Epidermal melanocyte (primary cell): ENCODE results near the gene NINJ2.
"Not testable (repeated sequence)": the region's sequence is repeated elsewhere in the genome, so short reads cannot be mapped to it uniquely, and the experiment has no call there.

ENCODE experiments used
- DNase-seq: peaks from one replicate; pipeline ENCODE4 v3.0.0; 2011; ENCODE audit warnings: low spot score; ENCODE audit not compliant: insufficient read length

NINJ2 gene

DNA sequence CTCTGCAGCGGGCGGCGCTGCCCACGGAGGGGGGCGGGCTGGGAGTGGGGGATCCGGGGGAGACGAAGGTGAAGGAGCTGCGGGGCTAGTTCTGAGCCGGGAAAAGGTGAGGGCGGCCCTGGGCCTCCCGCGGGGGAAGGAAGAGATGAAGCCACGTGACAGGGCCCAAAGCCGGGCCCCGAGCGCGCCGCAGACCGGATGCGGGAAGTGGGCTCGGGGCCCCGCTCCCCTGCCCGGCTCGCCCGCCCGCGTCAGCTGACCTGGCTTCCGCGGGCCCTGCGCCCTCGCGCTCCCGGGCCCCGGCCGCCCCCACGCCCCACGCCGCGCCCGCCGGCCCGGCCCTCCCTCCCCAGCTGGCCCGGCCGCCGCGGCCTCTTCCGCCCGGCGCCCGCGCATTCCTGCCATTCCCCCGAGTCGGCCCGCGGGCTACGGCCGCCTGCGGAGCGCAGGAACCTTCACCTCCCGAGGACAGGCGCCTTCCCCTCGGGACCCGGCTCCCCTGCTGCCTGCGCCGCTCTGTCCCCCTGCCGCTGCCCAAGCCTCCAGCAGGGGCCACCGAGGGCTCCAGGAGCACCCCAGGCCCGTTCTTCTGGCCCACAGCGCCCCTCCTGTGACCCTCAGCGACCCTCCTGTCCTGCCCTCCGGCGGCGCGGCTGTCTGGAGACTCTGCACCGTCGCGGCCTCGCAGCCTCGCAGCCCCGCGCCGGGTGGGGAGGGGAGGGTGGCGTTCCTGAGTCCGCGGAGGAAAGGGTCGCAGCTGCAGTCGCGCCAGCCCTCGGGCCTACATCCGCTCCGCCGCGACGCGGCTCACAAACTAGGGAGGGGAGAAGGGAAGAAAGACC, 20.4 kb downstream of the NINJ2 start:
- peak; percentile 65 for DNase-seq

DNA sequence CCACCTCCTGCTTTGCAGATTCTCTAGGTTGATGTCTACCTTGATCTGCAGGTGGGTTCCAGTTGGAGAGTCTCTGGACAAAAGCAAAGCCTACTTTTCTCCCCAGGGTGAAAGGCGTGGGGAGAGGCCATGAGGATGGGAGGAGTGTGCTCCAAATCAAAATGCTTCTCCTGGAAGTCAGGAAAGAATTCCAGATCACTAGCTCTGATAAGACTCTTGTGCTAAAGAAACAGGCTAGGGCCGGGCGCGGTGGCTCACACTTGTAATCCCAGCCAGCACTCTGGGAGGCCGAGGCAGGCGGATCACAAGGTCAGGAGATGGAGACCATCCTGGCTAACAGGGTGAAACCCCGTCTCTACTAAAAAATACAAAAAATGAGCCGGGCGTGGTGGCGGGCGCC, 21.9 kb downstream of the NINJ2 start:
- not testable (repeated sequence) for DNase-seq

DNA sequence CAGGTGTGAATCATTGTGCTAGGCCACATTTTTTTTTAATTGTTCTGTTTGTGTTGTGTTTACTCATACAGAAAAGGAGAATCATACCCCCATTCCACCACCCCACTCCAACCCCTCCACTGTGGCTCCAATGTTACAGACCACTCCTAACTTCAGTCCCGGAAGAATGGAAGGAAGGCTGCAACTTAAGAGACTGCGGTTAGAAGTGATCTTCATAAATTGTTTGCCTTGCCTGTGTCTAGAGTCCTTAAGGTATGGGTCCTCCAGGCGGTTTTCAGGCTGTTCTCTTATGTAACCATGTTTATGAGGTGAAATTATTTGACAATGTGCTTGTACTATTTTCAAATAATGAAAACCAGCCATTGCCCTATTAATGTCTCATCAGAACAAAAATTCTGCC, 22.5 kb downstream of the NINJ2 start:
- DNase-seq, result no peak

DNA sequence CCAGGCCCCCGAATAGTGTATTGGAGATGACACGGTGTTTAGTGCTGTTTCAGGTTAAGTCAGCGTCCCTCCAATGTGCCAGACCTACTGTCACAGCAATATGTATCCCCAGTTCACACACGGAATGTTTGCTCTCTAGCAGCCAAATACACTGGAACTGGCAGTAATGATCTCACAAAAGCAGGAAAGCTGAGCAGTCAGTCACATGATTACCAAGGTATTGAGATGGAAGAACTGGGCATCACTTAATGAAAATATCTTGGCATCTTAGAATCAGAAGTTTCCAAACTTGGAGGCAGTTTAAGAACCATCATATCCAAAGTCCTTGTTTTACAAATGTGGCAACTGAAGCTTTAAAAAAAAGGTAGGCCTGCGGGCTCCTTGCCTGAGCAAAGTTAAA, 23.3 kb downstream of the NINJ2 start:
- DNase-seq, result no peak

DNA sequence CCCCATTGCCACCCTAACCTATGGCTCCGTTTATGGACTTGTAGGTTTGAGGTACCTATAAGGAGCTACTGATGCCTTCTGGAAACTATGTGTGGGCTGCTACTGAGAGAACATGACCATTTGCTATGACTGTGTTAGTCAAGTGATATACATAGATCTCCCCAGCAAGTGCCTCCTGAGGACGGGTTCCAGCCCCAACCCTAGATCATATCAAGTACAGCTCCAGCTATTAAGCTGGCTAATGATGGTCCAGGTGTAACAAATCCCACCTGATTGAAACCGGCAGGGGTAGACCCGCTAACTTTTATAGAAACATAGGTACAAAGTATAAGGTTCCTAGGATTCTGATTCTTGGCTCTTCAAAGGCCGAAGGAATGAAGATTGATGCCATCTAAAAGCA, 23.7 kb downstream of the NINJ2 start:
- no peak for DNase-seq

DNA sequence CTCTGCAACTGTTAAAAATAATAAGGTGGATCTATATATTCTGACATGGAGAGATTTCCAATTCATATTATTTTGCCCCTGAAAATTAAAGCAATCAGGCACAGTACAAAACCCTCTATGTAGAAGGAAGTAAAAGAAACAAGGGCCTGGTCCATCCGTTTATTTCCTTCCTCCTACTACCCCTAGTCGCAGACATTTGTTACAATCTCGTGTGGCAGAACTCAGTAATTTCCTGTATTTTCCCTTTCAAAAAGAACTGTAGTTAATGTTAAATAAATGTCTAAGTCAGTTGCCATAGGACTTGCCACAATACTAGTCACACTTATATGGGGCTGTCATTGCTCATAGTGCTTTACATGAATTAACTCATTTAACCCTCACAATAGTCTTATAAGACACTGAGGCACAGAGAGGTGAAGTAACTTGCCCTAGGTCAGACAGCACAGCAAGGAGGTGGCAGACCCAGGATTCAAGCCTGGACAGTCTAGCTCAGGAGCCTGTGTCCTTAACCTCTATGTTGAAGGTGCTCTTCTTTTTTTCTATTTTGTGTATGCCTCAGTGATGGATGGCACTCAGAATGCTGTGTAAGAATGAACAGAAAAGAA, 24.2 kb downstream of the NINJ2 start:
- no peak for DNase-seq

DNA sequence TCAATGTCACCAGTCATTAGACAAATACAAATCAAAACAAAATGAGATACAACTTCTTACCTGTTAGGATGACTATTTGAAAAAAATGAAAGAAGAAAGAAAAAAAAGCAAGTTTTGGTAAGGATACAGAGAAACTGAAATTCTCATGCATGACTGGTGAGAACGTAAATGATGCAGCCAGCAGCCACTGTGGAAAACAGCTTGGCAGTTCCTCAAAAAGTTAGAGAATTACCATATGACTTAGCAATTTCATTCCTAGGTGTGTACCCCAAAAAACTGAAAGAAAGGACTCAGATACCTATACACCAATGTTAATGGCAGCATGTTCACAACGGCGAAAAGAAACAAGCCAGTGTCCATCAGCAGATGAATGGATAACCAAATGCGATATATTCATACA, 26.6 kb downstream of the NINJ2 start:
- no peak for DNase-seq

DNA sequence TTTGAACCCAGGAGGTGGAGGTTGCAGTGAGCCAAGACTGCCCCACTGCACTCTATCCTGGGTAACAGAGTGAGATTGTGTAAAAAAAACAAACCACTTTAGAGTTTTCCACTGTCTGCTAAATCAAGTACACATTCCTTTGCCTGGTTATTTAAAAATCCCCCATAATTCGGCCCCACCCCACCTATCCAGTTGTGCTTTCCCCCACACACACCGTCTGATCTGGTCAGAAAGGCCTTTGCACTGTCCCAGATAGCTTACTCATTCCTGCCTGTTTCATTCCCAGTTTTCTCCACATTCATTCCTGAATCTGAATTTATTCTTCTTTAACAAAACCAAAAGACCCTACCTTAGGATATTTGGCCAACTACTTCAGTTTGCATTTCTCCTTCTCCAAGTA, 29.5 kb downstream of the NINJ2 start:
- no peak for DNase-seq

DNA sequence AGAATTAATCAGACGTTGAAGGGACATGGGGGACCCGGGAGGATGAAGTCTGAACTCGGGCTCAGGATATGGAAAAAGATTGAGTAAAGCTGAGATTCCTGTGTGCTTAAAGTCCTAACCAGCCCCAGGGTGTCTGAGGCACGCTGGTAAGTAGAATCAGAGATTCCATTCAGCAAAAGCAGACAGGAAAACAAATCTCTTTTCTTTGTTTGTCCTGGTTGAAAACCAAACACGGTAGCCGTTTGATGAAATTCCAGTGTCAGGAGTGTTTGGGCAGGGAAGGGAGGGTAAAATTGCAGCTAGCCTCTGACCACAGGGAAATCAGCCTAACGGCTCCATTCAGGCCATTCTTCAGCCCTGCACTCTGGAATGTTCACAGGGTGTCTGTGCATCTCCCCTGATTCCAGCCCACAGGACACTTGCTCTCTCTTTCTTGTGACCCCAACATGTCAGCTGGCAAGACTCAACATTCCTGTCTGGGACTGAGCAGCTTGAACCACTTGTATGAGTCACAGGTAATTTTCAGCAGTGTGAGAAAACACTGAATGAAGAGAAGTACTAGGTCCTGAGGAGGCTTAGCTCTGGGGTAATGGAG, 31.0 kb downstream of the NINJ2 start:
- peak; percentile 50 for DNase-seq

DNA sequence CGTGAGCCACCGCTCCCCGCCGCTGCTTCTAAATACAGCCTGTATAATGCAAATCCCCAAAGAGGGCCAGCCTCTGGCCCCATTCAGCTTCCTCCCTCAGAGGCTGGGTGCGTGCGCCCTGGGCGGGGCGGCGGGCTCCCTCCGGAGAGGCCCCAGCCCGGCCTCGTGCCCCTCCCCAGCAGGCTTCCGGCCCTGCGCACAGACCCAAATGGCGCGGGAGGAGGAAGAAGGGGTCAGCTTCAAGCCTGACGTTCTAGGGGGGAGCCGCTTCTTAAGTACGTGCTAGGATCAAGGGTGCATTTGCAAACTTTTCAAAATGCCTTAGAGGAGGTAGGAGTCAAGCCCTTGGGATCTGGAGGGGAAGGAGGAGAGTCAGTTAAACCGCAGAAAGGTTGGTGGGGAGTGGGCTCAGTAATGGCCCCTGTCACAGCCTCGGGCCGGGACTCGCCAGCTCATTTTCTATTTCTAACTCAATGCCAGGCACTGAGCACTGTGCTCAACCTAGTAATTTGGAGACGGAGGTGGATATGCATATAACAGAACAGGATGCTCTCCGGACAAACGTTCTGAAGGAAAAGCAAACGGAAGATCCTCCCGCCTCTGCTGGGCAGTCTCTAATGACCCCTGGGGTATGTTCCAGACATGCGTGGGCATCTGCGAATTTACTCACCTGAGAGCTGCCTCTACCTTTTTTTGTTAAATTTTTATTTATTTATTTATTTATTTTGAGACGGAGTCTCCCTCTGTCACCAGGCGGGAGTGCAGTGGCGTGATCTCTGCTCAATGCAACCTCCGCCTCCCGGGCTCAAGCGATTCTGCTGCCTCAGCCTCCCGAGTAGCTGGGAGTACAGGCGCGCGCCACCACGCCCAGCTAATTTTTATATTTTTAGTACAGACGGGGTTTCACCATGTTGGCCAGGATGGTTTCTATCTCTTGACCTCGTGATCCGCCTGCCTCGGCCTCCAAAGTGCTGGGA, 32.3 kb downstream of the NINJ2 start:
- DNase-seq, result no peak

DNA sequence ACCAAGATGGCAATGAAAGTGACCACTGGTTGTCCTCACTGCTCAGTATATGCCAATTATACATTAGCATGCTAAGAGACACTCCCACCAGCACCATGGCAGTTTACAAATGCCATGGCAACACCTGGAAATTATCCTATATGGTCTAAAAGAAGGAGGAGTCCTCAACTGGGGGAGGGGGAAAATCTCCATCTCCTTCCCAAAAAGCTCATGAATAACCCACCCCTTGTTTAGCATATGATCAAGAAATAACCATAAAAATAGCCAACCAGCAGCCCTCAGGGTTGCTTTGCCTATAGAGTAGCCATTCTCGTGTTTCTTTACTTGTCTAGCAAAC, 34.5 kb downstream of the NINJ2 start:
- not testable (repeated sequence) for DNase-seq

DNA sequence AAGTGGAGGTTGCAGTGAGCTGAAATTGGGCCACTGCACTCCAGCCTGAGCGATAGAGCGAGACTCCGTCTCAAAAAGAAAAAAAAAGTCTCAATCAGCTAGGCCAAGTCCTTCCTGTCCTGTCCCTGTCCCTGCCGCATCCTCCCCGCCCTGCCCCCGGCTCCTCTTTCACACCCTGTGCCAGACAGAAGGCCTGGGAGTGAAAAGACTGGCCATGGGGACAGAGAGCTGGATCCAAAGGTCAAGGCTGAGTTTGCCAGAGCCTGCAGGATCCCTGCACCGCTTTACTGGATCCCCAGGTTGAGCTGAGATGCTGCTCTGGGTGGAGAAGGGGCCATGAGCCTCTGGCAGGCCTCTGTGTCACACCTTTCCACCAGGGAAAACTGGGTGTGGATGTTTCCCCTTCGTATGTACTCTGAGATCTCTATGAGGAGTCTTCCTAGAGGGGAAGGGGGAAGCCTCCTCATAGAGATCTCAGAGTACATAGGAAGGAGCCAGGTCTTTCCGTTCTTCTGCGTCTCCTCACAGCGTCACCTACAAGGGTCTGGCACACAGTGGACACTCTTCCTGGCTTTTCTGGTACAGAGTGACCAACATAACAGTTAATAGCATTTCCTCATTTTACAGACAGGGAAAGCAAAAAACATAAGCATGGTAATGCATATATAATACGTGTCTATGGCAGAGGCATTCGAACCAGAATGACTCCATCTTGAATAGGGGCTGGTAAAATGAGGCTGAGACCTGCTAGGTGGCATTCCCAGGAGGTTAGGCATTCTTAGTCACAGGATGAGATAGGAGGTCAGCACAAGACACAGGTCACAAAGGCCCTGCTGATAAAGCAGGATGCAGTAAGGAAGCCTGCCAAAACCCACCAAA, 35.1 kb downstream of the NINJ2 start:
- DNase-seq, result no peak

DNA sequence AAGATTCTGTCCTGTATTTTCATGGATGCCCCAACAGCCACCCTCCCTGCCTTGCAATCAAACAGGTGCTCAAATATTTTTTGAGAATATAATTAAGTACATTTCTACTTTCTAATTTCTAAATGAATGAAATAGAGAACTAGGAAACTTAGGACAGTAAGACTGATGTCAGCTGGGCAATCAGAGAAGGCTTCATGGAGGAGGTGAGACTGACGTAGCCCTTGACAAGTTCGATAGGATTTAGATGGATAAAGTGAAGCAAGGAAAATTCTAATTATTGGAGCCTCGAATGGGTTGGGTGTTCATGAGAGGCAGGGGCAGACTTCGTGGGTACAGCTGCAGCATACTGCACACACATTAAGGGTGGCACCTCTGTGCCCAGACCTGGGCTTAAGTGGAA, 36.0 kb downstream of the NINJ2 start:
- no peak for DNase-seq

DNA sequence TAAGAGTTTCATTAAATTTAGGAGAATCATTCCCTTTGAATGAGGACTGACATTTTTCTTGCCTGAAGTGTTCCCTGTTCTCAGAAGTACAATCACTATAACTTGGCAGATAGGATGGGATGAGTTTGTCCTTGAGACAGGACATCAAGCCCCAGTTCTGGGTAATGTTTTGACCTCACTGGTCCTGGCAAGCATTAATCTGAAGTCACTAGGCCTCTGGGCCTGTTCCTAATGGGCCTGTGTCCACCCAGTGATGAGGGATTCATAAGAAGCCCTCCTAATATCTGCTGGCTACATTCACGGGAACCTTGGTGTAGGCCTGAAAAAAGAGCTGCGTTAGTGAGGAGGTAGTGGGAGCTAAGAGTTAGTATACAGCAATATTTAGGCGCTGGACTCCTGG, 37.2 kb downstream of the NINJ2 start:
- no peak for DNase-seq

DNA sequence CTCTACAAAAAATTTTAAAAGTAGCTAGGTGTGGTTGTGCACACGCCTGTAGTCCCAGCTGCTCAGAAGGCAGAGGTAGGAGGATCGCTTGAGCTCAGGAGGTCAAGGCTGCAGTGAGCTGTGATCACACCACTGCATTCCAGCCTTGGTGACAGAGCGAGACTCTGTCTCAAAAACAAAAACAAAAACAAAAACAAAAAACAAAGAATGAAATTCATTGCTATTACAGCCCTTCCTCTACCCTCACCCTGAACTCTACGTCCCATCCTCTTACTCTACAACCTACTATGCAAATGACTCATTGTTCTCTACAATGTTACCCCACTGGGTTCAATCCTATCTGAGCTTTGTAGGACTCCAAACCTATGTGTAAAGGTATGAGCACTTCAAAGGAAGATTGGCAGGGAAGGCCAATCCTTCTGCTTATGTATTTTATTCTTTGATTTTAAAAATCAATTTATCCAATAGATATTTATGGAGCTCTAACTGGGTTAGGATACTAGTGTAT, 39.3 kb downstream of the NINJ2 start:
- DNase-seq, result no peak

DNA sequence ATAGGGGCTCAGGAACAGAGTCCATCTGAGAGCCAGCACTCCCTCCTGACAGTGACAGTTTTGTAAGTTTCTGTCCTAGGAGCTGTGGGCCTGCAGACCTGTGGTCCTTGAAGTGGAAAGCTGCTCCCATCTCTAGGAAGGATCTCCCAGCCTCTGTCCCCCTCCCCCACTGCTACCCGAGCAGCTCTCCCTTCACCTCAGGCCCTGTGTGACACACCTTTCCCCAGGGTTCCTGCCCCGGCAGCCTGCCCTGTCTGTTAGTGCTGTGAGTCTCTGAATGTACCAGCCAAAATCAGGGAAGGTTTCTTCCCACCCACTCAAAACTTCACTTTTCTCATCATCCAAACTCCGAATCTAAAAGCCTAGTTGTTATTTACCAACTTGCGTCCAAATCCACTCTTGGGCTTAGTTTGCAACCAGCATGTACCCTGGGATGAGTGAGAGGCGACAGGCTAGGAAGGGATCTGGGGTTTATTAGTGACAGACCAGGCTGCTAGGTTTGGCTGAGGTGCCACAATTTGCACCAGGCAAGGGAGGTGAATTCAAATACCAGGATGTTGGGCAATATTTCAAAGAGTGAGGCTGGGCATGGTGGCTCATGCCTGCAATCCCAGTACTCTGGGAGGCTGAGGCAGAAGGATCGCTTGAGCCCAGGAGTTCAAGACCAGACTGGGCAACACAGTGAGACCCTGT, 39.9 kb downstream of the NINJ2 start:
- DNase-seq, result no peak

DNA sequence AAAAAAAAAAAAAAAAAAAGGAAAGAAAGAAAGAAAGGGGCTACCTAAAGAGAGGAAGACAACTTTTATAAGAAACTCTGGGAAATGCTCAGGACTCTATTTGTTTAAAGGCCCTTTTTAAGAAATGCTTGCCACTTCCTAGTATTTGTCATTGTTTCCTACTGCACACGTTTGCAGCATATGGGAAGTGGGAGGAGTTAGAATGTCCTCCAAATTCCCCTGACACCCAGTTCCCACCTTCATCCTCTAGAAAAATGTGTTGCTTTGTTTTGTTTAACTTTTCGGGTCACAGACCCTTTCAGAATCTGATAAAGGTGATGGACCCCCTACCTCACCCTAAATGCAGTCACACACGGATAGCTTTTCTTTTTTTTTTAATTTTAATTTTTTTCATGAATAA, 40.8 kb downstream of the NINJ2 start:
- no peak for DNase-seq

DNA sequence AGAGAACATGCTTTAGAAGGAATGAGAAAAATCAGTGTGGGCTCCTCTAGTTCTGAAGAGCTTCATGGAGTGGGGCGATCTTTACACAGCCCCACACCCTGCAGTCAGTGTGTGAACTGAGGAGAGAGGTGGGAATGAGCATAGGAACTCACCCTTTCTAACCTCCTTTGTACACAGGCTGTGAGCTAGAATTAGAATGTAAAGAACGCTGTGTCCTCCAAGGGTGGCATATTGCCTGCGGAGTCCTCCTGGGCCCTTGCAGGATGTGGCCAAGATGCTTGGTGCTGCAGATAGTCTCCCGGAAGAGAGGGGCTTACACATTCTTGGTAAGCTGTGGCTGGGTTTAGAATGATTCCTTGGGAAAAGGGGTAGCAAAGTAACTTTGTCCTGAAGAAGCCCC, 43.9 kb downstream of the NINJ2 start:
- DNase-seq, result no peak

DNA sequence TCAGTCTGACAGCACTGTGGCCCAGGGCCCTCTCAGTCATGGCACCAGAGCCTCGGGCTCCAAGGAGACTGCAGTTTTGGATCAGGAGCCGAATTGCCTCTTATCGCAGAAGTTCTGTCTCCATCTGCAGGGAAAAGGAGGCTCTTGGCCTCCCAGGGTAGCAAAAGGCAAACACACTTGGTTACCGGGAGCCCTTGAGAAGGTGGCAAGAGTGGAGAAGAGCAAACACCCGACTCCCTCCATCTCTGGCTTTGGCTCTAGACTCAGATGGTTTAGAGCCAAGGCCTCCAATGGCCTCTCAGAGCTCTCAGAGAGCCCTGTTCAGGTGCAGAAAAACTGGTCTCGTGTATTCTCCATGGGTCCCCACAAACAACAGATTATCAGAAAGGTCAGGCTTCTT, 44.6 kb downstream of the NINJ2 start:
- no peak for DNase-seq
